GM10266 (cell line): ENCODE data around the gene SIRT2.
"Not testable (repeated sequence)": the region's sequence is repeated elsewhere in the genome, so short reads cannot be mapped to it uniquely, and the experiment has no call there.

Experiments
- DNase-seq: peaks from one replicate; pipeline ENCODE4 v3.0.0; 2012; ENCODE audit errors: extremely low spot score
- CTCF ChIP-seq: IDR thresholded peaks from 2 replicates; pipeline ENCODE4 v1.5.1; 2012; ENCODE audit warnings: mild to moderate bottlenecking, low read depth; ENCODE audit not compliant: control insufficient read depth, insufficient read depth; ENCODE audit errors: missing control alignments

Gene SIRT2

GRCh38 chr19:38879400-38879751 is 20.0 kb downstream of the SIRT2 start:
- TF ChIP-seq CTCF = no peak

GRCh38 chr19:38878575-38879399 is 20.6 kb downstream of the SIRT2 start:
- DNase-seq = no peak
- TF ChIP-seq CTCF = no peak

More at GRCh38 chr19:38879400-38879751, 20.0 kb downstream of the SIRT2 start:
- DNase-seq = no peak

- peak; percentile 86 for DNase-seq
- TF ChIP-seq CTCF = no peak
These were observed 21.4 kb downstream of the SIRT2 start, which contains the start of gene RINL for GRCh38 chr19:38877781-38878574. Gene RINL (minus strand): TSS chr19:38878275. CDS start chr19:38876742, 1,533 bp downstream.

DNA sequence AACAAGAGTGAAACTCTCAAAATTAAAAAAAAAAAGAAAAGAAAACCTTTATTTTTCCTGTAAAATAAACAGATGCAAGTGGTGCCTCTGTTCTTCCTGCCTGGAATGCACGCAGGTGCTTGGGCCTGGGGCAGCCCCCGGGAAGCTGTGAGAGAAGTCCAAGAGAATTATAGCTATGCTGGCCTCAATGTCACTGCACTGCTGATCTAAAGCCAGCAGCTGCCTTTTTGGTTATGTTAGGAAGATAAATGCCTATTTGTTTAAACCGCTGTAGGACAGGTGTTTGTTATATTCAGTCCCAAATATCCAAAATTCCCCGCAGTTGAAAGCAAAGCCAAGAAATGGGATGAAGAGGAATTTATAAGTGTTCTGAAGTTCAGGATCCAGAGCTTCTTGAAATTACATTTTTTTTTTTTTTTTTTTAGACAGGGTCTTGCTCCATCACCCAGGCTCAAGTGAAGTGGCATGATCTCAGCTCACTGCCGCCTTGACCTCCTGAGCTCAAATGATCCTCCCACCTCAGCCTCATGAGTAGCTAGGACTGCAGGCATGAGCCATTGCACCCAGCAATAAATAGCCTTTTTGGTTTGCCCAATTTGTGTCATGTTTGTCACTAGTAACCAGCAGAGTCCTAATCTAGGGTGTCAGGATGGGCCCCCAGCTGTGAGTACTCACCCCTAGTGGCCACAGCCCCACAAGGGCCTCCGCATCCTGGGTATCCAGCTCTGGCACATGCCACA is 23.6 kb downstream of the SIRT2 start:
- DNase-seq = no peak
- TF ChIP-seq CTCF = no peak

GRCh38 chr19:38873400-38873799 is 26.0 kb downstream of the SIRT2 start:
- not testable (repeated sequence) for DNase-seq

DNA sequence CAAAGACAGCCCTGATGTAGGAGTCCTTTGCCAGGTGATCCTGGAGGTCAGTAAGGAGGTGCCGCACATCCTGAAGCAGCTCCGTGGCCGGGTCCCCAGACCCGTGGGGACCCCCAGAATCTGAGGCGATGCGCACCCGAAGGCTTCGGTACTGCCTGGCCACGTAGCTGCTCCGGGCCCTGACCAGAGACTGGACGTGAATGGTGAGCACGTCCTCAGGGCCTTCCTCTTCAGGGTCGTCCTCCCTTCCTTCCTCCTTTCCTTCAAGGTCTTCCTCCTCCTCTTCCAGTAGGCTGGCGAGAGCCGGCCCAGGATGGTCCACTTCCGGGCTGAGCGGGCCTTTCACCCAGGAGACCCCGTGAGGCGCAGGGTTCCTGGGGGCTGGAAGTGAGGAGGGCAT is 28.8 kb downstream of the SIRT2 start:
- DNase-seq = no peak
- TF ChIP-seq CTCF = no peak

GRCh38 chr19:38869836-38870607 is 29.4 kb downstream of the SIRT2 start:
- TF ChIP-seq CTCF = peak; percentile 94
- peak; percentile 89 for DNase-seq
